Smooth muscle cell (in vitro differentiated cells): ENCODE data around the gene OR4B1. TPM values are rescaled to one million over a fixed set of nuclear protein-coding genes. Genes with fewer than 3 reads are reported as not detected.

Source experiments
- DNase-seq: peaks from one replicate; lab custom pipeline; 2025; ENCODE audit not compliant: unreplicated experiment; lab: John Stamatoyannopoulos, UW
- H2AFZ ChIP-seq: fragments of 200-600 bp; sonication (generic); 2 replicates; pipeline ENCODE4 v1.6.0; 2016; ENCODE audit warnings: antibody characterized with exemption, low read depth, mild to moderate bottlenecking
- H3F3A ChIP-seq: fragments of 200-600 bp; sonication (generic); 2 replicates; pipeline ENCODE4 v1.6.0; 2017; ENCODE audit warnings: antibody characterized with exemption, low read depth
- H3K27ac ChIP-seq: fragments of 200-600 bp; sonication (generic); 2 replicates; pipeline ENCODE4 v1.5.1; 2016; ENCODE audit warnings: low read depth, mild to moderate bottlenecking
- H3K27me3 ChIP-seq: fragments of 200-600 bp; sonication (generic); 2 replicates; pipeline ENCODE4 v1.6.1; 2016; ENCODE audit warnings: low read depth, mild to moderate bottlenecking
- H3K36me3 ChIP-seq: fragments of 200-600 bp; sonication (generic); 2 replicates; pipeline ENCODE4 v1.5.1; 2016; ENCODE audit warnings: low read depth
- H3K4me1 ChIP-seq: fragments of 200-600 bp; sonication (generic); 2 replicates; pipeline ENCODE4 v1.5.1; 2016; ENCODE audit warnings: low read depth
- H3K4me2 ChIP-seq: fragments of 200-600 bp; sonication (generic); 2 replicates; pipeline ENCODE4 v1.6.0; 2016; ENCODE audit warnings: mild to moderate bottlenecking
- H3K4me3 ChIP-seq: fragments of 200-600 bp; sonication (generic); 2 replicates; pipeline ENCODE4 v1.5.1; 2016; ENCODE audit warnings: mild to moderate bottlenecking
- H3K79me2 ChIP-seq: fragments of 200-600 bp; sonication (generic); 2 replicates; pipeline ENCODE4 v1.6.0; 2016; ENCODE audit warnings: low read depth, mild to moderate bottlenecking
- H3K9ac ChIP-seq: fragments of 200-600 bp; sonication (generic); 2 replicates; pipeline ENCODE4 v1.6.0; 2016; ENCODE audit warnings: low read depth
- H3K9me3 ChIP-seq: fragments of 200-600 bp; sonication (generic); replicated peaks from 2 replicates; pipeline ENCODE4 v1.5.1; 2016; ENCODE audit warnings: low read depth
- H4K20me1 ChIP-seq: fragments of 200-600 bp; sonication (generic); 2 replicates; pipeline ENCODE4 v1.6.0; 2016; ENCODE audit warnings: low read depth
- CTCF ChIP-seq: fragments of 200-600 bp; sonication (generic); IDR thresholded peaks from 2 replicates; pipeline ENCODE4 v1.5.1; 2017; ENCODE audit warnings: borderline replicate concordance, mild to moderate bottlenecking, antibody characterized with exemption; ENCODE audit not compliant: insufficient read depth, poor library complexity, severe bottlenecking
- WGBS: methylation state at CpG from one replicate; pipeline ENCODE4 v1.1.7; 2016; ENCODE audit warnings: low lambda C conversion rate; 5-methylcytosine and 5-hydroxymethylcytosine counted together
- polyA plus RNA-seq: library from polyadenylated mRNA; unstranded; fragments of >200 nt; fragmentation: Nextera tagmentation; extraction: Ambion mirVana; gene quantifications from 2 replicates; pipeline ENCODE4 v1.2.1, GENCODE V29; 2016
- total RNA-seq: library from RNA; depleted of rRNA; stranded (reverse); fragments of >200 nt; gene quantifications from 2 replicates; pipeline ENCODE4 v1.2.3, GENCODE V29; 2014

Gene OR4B1
- total and polyA plus RNA-seq, 2 experiments from 2014 or later = not detected

GRCh38 chr11:48169717-48170116 is 46.9 kb upstream of the OR4B1 start:
- Histone ChIP-seq H2AFZ (no peak overlapping the region), H3K9ac (no peak overlapping the region), H4K20me1 (no peaks in the 10 kb centered on the region), H3F3A (no peaks in the 10 kb centered on the region), H3K4me2 (no peak overlapping the region), H3K27me3 (no peaks in the 10 kb centered on the region), H3K27ac (no peak overlapping the region), H3K4me1 (peaks cover 7% of the 10 kb centered on the region), H3K79me2 (no peaks in the 10 kb centered on the region), H3K4me3 (no peak overlapping the region), H3K9me3 (no peaks in the 10 kb centered on the region), H3K36me3 (no peaks in the 10 kb centered on the region)
- 92% methylated on average over 7 of the region's 7 CpGs for WGBS
- no peak for DNase-seq
- no peak for TF ChIP-seq CTCF

GRCh38 chr11:48170241-48171233 is 46.1 kb upstream of the OR4B1 start:
- Histone ChIP-seq H3K27ac (no peak overlapping the region), H3K4me3 (no peak overlapping the region), H3K4me1 (peaks cover 7% of the 10 kb centered on the region), H2AFZ (no peak overlapping the region), H3K79me2 (no peaks in the 10 kb centered on the region), H4K20me1 (no peaks in the 10 kb centered on the region), H3K9me3 (no peaks in the 10 kb centered on the region), H3F3A (no peaks in the 10 kb centered on the region), H3K4me2 (peak overlapping the region; percentile 36), H3K27me3 (no peaks in the 10 kb centered on the region), H3K9ac (no peak overlapping the region), H3K36me3 (no peaks in the 10 kb centered on the region)
- 65% methylated on average over 10 of the region's 10 CpGs for WGBS
- TF ChIP-seq CTCF = no peak
- no peak for DNase-seq

DNA sequence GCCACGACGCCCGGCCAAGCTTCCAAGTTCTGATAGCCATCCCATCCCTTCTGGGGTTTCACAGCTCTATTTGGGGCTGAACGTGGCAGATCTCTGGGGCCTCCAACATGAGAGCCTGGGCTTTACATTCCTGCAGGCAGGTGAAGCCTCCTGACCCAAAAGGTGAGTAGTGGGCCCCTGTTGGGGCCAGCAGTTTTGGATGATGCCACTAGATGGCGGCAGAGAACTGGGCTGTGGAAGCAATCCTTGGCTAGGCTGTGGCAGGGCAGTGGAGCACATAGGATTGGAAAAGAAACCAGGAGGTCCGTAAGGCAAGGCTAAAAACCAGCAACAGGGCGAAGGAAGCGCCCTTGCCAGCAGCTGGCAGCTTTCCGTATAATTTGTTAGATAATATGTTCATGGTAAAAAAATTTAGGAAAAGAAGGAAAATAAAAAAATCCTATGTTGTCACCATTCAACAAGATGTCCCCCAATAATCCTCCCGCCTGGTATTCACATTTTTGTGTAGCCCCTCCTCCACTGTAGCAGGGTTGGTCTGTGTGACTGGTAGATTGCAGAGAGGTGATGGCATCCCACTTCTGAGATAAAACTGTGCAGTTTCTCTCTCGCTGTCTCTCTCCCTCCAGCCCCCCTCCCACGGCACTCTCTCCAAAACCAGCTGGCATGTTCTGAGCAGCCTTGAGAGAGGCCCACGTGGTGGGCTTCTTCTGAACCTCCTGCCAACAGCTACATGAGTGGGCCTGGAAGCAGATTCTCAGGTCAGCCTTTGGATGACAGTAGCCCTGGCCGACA is 43.6 kb upstream of the OR4B1 start:
- peak; percentile 12 for DNase-seq
- WGBS = 30% methylated on average over 14 of the region's 14 CpGs

More for the DNA sequence above, 43.6 kb upstream of the OR4B1 start:
- Histone ChIP-seq H4K20me1 (no peaks in the 10 kb centered on the region), H3K4me3 (no peak overlapping the region), H3K9ac (no peak overlapping the region), H3K9me3 (no peaks in the 10 kb centered on the region), H3K27ac (no peak overlapping the region), H3K27me3 (no peaks in the 10 kb centered on the region), H3K79me2 (no peaks in the 10 kb centered on the region), H2AFZ (peak overlapping the region; percentile 47), H3K4me2 (peak overlapping the region; percentile 54), H3K36me3 (no peaks in the 10 kb centered on the region), H3K4me1 (peaks cover 7% of the 10 kb centered on the region), H3F3A (no peaks in the 10 kb centered on the region)
- peak; percentile 90 for TF ChIP-seq CTCF
